ENCODE results near the gene RRH.

Gene RRH

DNA sequence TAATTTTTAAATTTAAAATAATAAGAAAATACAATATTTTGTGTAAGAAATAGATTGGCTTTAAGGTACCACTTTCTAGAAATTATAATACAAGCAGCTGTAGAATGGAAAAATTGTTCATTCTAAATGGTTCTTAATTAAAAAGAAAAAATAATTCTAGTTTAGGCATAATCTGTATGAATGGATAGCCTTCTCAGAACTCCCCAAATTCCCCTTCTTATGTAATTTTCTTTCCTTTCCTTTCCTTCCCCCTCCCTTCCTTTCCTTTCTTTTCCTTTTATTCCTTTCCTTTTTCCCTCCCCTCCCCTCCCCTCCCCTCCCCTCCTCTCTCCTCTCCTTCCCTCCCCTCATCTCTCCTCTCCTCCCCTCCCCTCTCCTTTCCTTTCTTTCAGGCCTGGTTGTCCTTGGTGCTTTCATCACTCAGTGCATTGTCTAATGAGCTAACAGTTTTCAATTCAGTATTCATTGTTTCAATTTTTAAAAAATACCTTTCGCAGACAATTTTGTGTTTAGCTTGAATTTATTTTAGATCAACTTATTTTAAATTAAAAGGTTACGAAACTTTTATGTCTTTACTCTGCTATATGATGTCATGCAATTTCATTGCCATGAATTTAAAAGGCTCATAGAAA, 49.0 kb downstream of the RRH start:
- TF ChIP-seq, protein P1, sequence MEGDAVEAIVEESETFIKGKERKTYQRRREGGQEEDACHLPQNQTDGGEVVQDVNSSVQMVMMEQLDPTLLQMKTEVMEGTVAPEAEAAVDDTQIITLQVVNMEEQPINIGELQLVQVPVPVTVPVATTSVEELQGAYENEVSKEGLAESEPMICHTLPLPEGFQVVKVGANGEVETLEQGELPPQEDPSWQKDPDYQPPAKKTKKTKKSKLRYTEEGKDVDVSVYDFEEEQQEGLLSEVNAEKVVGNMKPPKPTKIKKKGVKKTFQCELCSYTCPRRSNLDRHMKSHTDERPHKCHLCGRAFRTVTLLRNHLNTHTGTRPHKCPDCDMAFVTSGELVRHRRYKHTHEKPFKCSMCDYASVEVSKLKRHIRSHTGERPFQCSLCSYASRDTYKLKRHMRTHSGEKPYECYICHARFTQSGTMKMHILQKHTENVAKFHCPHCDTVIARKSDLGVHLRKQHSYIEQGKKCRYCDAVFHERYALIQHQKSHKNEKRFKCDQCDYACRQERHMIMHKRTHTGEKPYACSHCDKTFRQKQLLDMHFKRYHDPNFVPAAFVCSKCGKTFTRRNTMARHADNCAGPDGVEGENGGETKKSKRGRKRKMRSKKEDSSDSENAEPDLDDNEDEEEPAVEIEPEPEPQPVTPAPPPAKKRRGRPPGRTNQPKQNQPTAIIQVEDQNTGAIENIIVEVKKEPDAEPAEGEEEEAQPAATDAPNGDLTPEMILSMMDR (IDR thresholded peaks at IDR 0.05): no peak
- no peak for TF ChIP-seq ZFX (IDR thresholded peaks at IDR 0.05; ENCODE audit: borderline replicate concordance)
- H3K27ac ChIP-seq: no peak overlapping the region

DNA sequence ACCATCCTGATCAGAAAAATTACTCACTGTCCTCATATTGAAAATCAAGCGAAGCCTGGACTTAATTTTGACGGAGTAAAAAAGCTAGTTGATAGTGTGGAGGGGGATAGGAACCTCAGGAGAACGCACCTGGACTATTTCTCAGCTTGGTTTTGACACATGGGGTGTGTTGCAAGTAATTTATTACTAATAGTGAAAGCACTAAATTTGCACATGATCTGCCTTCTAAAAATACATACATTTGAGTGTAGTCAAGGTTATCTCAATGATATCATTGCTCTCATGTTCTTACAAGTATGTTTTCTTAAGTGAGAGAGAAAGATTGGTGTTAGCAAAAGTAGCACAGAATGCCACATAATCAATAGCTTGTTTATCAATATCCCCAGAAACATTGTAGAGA, 49.6 kb downstream of the RRH start:
- H3K27ac ChIP-seq: no peak overlapping the region
- TF ChIP-seq ZFX (IDR thresholded peaks at IDR 0.05; ENCODE audit: borderline replicate concordance): no peak
- TF ChIP-seq, protein P1 (IDR thresholded peaks at IDR 0.05): no peak

DNA sequence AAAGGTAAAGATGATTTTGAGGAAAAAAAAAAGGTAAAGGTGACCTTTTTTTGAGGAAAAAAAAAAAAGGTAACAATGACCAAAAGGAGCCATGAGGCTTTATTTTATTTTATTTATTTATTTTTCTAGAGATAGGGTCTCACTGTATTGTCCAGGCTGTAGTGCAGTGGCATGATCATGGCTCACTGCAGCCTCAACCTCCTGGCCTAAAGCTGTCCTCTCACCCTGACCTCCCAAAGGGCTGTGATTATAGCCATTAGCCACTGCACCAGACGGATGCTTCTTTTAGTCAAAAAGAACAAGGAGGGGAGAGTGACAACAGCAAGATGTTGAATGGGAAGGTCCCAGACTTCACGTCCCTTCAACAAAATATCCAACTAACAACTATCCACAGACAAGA, 50.6 kb downstream of the RRH start:
- H3K27ac ChIP-seq: no peak overlapping the region
- TF ChIP-seq ZFX (IDR thresholded peaks at IDR 0.05; ENCODE audit: borderline replicate concordance): no peak
- TF ChIP-seq, protein P1 (IDR thresholded peaks at IDR 0.05): no peak

DNA sequence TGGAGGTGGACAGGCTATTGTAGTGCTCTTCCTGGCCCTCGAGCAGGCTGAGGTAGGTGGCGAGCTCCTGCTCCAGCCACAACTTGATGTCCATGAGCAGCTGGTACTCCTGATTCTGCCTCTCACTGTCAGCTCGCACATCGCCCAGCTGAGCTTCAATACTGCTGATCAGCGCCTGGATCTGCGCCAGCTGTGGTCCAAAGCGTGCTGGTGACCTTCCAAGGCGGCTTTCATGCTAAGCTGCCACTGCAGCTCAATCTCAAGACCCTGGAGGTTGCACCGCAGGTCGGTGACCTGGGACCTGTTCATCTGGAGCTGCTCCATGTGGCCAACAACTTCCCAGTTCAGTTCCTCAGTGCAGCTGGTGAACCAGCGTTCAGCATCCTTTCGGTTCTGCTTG, 51.3 kb downstream of the RRH start:
- no peak overlapping the region for H3K27ac ChIP-seq
- TF ChIP-seq, protein P1 (IDR thresholded peaks at IDR 0.05): no peak
- TF ChIP-seq ZFX (IDR thresholded peaks at IDR 0.05; ENCODE audit: borderline replicate concordance): no peak

DNA sequence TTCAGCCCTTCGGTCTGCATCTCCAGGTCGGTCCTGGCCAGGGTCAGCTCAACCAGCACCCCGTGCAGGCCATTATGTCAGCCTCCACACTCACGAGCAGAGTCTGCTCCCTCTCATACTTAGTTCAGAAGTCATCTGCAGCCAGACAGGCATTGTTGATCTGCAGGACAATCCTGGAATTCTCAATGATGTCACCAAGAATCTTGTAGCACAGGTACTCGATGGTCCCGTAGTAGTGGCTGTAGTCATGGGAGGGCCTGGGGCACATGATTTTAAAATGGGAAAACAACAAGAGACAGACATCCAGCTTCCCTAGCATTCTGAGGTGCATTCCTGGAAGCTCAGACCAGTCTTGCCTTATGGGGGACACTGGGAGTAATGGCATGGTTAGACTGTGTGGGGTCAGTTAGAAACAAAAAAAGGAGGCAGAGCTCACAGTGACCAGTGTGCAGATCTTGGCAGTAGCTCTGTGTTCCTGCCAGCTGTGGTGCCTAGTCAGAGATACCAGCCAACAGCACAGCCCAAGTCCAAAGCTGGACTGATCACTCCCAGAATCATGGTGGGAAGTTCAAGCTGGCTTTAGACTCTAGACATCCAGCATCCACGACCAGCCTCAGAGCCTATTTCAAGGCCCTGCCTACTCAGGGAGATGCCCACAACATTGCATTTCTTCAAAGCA, 52.0 kb downstream of the RRH start:
- no peak for TF ChIP-seq ZFX (IDR thresholded peaks at IDR 0.05; ENCODE audit: borderline replicate concordance)
- TF ChIP-seq, protein P1 (IDR thresholded peaks at IDR 0.05): no peak
- no peak overlapping the region for H3K27ac ChIP-seq

DNA sequence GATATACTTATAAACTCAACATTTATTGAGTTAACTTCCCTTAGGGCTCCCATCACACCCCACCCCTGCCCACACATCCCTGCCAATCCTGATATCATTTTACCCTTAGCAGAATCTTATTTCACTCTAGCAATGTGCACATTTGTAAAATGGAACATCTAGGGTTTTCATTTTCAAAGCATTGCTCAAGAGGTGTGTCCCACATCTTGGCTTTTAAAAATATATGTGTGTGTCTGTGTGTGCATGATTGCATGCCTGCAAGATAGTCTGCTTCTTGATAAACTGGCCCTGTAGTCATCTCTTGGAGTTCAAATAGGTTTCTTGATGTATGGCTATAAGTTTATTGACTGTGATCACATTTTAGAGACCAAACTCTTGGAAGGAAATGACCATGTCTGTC, 58.5 kb downstream of the RRH start:
- TF ChIP-seq, protein P1 (IDR thresholded peaks at IDR 0.05): no peak
- TF ChIP-seq ZFX (IDR thresholded peaks at IDR 0.05; ENCODE audit: borderline replicate concordance): no peak
- no peak overlapping the region for H3K27ac ChIP-seq

DNA sequence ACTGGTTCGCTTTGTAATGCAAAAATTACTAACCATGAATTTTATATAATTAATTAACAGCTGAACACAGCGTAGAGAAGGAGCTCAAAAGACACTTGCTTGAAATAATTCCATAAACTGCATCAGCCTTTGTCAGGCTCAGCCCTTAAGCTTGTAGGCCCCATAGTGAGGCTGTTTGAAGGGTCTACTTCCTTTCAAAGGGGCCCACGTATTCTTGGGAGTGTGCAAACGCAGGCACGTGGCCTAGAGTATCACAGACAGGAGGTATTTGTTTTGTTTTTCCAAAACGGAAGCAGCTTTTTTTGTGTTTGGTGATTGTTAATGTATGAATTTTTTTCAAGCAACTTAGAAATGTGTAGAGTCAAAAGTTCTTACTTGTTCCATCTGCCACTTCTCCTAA, 59.3 kb downstream of the RRH start:
- H3K27ac ChIP-seq: no peak overlapping the region
- TF ChIP-seq, protein P1 (IDR thresholded peaks at IDR 0.05): no peak
- TF ChIP-seq ZFX (IDR thresholded peaks at IDR 0.05; ENCODE audit: borderline replicate concordance): no peak
